Stimulated activated CD8-positive, alpha-beta memory T cell treated with anti-CD3 and anti-CD28 coated beads, Interleukin-12 subunit alpha, Interleukin-12 subunit beta, amount 100 ng/mL, for 24 hours (primary cell): Measurements from ENCODE around the gene SLC38A3.
"Not testable (repeated sequence)": the region's sequence is repeated elsewhere in the genome, so short reads cannot be mapped to it uniquely, and the experiment has no call there.

Experiments used
- DNase-seq: peaks from one replicate; pipeline ENCODE4 v3.0.0-alpha.2; 2020; ENCODE audit errors: extremely low read depth

SLC38A3 gene

GRCh38 chr3:50210510-50211367, 5.7 kb downstream of the SLC38A3 start:
- DNase-seq = no peak

DNA sequence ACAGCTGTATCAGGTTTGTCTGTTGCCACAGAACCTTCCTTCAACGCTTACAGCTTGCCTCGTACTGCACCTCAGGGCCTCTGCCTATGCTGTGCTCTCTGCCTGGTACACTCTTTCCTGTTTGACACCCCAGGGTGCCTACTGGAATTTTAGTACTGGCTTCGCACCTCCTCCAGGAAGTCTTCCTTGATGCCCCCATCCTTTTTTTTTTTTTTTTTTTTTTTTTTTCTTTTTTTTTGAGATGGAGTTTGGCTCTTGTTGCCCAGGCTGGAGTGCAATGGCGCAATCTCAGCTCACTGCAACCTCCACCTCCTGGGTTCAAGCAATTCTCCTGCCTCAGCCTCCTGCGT, 6.3 kb downstream of the SLC38A3 start:
- DNase-seq = not testable (repeated sequence)

DNA sequence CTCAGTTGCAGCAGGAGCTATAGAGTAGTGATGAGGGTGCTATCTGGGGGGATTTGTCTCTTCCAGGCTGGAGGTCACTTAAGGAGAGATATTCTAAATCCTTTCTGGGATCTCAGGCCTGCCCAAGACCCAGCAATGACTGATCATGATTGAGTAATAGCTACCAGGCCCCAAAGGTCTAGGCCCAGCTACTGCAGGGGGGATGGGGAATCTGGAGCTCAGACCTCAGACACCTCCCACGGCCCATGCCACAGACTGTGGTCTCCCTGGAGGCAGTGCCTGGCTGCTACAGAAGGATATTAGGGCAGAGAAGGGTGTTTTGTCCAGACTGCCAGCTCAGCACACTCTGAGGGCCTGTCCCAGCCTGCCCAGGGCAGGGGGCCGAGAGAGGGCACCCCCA, 6.9 kb downstream of the SLC38A3 start:
- DNase-seq = no peak

DNA sequence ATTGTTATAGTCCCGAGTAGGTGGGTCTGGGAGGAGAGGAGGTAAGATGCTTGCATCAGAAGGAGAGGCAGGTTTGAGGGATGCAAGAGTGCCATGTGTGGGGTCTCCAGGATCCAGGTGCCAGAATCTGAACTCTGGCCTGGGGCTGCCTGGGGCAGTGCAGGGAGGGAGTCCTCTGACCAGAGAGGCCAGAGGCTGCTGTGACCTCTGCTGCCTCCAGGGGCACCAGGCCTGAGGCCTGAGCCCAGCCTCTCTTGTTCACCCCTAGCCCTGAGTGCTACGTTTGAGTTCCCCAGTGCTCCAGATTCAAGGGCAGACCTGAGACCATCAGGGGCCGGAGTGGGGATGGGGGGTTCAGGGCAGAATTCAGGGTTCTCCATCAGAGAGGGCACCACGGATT, 7.4 kb downstream of the SLC38A3 start:
- no peak for DNase-seq

- DNase-seq = no peak
Observed at GRCh38 chr3:50212971-50213370, 7.9 kb downstream of the SLC38A3 start.

DNA sequence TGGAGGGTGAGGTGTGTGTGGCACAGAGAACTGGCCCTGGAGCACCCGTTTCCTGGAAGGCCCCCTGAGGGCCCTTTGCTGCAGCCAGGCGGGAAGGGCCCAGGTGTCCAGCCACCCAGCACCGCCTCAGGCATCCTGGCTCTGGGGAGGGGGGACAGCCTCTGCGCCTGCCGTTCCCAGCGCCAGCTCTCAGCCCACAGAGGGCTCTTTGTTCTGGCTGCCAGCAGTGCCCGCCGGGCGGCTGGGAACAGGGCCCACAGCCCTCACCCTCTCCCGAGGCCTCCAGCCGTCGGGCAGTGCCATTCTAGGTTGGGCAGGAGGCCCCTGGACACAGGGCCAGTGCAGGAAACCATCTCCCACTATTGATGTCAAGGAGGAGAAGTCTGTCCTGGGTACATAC, 8.3 kb downstream of the SLC38A3 start:
- no peak for DNase-seq

GRCh38 chr3:50214824-50215223, 9.8 kb downstream of the SLC38A3 start:
- DNase-seq = no peak

- DNase-seq = no peak
Observed at GRCh38 chr3:50215529-50215928, 10.5 kb downstream of the SLC38A3 start.

DNA sequence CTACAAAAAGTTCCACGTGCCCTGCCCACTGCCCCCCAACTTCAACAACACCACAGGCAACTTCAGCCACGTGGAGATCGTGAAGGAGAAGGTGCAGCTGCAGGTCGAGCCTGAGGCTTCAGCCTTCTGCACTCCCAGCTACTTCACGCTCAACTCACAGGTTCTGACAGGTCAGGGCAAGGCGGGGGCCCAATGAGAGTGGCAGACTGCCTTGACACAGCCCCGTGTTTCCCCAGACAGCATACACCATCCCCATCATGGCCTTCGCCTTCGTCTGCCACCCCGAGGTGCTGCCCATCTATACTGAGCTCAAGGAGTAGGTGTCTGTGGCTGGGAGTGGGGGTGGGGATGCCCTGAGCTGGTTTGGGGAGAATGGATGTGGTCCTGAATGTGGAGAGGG, 12.6 kb downstream of the SLC38A3 start:
- no peak for DNase-seq

DNA sequence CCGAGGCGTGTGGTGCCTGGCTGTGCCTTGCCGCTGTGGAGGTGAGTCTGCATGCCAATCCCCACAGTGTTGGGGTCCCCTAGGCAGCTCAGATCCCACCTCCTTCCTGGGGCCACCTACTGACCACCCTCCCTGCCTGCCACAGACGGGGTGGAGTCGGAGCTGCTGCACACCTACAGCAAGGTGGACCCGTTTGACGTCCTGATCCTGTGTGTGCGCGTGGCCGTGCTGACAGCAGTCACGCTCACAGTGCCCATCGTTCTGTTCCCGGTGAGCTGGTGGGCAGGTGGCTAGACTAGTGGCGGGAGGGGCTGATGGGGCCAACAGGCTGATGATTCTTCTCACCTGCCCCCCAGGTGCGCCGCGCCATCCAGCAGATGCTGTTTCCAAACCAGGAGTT, 13.4 kb downstream of the SLC38A3 start:
- no peak for DNase-seq

- DNase-seq = no peak
Observed at GRCh38 chr3:50219285-50219684, 14.2 kb downstream of the SLC38A3 start.

GRCh38 chr3:50220109-50220508, 15.0 kb downstream of the SLC38A3 start:
- DNase-seq = no peak

GRCh38 chr3:50221051-50221410, 16.0 kb downstream of the SLC38A3 start:
- DNase-seq = no peak

GRCh38 chr3:50221411-50222168, 16.5 kb downstream of the SLC38A3 start:
- no peak for DNase-seq

DNA sequence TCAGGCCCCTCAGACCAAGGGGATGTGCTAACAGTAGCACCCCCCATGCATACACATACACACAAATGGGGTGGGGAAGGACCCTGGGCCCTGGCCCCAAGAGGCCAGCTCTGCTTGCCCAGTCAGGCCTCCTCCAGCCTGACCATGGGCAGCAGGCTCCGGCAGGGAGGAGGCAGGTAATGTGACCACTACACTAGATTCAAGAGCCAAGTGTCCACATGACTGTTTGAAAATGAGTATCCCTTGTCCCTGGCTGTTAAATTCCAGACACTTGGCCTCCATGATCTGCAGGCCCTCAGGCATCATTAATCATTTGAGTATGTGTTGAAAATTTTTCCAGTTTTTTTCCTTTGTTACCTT, 17.1 kb downstream of the SLC38A3 start:
- DNase-seq = no peak

- DNase-seq = no peak
Observed at GRCh38 chr3:50224639-50225038, 19.6 kb downstream of the SLC38A3 start.

- no peak for DNase-seq
Observed at GRCh38 chr3:50226888-50227389, 21.9 kb downstream of the SLC38A3 start.

GRCh38 chr3:50227390-50228183, 22.5 kb downstream of the SLC38A3 start:
- peak; percentile 76 for DNase-seq

DNA sequence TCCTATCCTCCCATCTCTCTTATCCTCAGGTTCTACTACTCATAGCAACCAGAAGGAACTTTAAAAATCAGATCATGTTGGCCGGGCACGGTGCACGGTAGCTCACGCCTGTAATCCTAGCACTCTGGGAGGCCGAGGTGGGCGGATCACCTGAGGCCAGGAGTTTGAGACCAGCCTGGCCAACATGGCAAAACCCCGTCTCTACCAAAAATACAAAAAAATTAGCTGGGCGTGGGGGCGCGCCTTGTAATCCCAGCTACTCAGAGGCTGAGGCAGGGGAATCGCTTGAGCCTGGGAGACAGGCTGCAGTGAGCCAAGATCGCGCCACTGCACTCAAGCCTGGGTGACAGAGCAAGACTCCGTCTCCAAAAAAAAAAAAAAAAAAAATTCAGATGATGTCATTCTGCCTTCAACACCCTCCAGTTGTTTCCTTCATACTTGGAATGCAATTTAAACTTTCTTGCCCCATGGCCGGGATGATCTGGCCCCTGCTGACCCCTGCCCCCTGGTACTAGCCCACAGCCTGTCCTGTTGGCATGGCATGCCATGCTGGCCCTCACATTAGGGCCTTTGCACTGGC, 23.2 kb downstream of the SLC38A3 start:
- DNase-seq = not testable (repeated sequence)

DNA sequence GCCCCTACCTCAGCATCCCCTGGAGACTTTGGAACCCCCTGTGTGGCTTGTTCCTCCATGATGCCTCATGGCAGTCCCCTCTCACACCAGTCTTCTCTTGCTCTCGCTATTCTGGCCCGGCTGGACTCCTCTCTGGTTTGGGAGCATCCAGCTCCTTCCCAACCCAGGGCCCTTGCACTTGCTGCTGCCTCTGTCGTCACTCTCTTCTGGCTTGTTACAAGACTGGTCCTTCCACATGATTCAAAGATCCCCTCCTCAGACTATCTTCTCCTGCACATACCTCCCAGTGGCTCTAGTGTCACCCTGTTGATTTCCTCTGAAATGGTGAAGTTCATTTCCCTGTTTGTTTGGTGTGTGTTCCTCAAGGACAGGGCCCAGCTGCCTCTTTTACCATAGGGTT, 24.4 kb downstream of the SLC38A3 start:
- no peak for DNase-seq

DNA sequence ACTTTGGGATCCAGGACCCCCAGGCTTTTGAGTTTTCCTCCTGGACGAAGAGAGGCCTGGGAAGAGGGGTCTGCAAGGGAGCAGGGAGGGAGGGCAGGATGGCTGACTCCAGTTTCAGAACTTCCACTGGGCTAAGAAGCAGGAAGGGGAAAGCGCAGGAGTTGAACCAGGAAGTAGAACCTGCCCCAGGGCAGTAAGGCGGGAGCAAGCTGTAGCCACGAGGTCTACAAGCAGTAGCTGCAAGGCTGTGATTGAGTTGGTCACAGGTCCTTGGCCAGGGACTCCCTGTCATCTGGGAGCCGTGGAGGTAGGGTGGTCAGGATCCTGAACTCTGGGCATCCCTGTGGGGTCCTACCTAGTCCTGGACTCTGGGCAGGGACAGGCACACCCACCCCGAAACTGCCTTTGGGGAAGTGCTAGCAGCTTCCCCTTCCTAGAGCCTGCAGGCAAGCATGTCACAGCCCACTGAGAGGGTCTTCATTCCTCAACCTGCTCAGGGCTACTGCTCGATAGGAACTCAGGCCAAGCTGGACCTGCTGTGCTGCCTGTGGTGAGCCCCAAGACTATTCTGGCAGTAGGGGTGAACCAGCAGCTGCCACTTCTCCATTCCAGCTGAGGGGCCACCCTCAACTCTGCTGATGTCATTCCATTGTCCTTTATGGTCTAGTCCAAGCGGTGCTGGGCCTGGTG, 25.2 kb downstream of the SLC38A3 start:
- no peak for DNase-seq

- DNase-seq = no peak
Observed at GRCh38 chr3:50230794-50231125, 25.7 kb downstream of the SLC38A3 start.
